CD4-positive, alpha-beta T cell treated with Interleukin-4 for 4 hours (primary cell): ENCODE data around the gene HOMER2.
A peak's percentile ranks its signal among the peaks of the same experiment; 100 is the strongest.
"Not testable (repeated sequence)": the region's sequence is repeated elsewhere in the genome, so short reads cannot be mapped to it uniquely, and the experiment has no call there.

Experiments
- DNase-seq: peaks from one replicate; pipeline ENCODE4 v3.0.0-alpha.2; 2020

The HOMER2 gene

GRCh38 chr15:82952158-82953081, at the start of gene HOMER2:
Gene HOMER2, minus strand, starts transcription at chr15:82952720. Its CDS starts 185 bp downstream, at chr15:82952535.
- no peak for DNase-seq

- DNase-seq: not testable (repeated sequence)
Observed at GRCh38 chr15:83000672-83001031, 48.1 kb upstream of the HOMER2 start.

- peak; percentile 61 for DNase-seq
Observed at GRCh38 chr15:82999905-83000671, 47.6 kb upstream of the HOMER2 start.

GRCh38 chr15:82999426-82999825, 46.9 kb upstream of the HOMER2 start:
- no peak for DNase-seq

GRCh38 chr15:82995938-82996337, 43.4 kb upstream of the HOMER2 start:
- no peak for DNase-seq

GRCh38 chr15:82995076-82995475, 42.6 kb upstream of the HOMER2 start:
- DNase-seq: no peak

GRCh38 chr15:82993144-82993543, 40.6 kb upstream of the HOMER2 start:
- no peak for DNase-seq

GRCh38 chr15:82992436-82992998, 40.0 kb upstream of the HOMER2 start:
- DNase-seq: no peak

GRCh38 chr15:82986442-82986780, 33.9 kb upstream of the HOMER2 start:
- peak; percentile 9 for DNase-seq

GRCh38 chr15:82985688-82986441, 33.3 kb upstream of the HOMER2 start, which contains the start of gene RAMAC:
Gene RAMAC, plus strand, starts transcription at chr15:82986210. Its CDS starts 2,809 bp downstream, at chr15:82989019.
- DNase-seq: peak; percentile 96

GRCh38 chr15:82980981-82981380, 28.5 kb upstream of the HOMER2 start:
- no peak for DNase-seq

- DNase-seq: no peak
Observed at GRCh38 chr15:82979726-82980125, 27.2 kb upstream of the HOMER2 start.

- no peak for DNase-seq
Observed at GRCh38 chr15:82978438-82978837, 25.9 kb upstream of the HOMER2 start.

GRCh38 chr15:82977076-82977475, 24.6 kb upstream of the HOMER2 start:
- DNase-seq: no peak

- DNase-seq: no peak
Observed at GRCh38 chr15:82972990-82973389, 20.5 kb upstream of the HOMER2 start.

- no peak for DNase-seq
Observed at GRCh38 chr15:82971218-82971984, 18.9 kb upstream of the HOMER2 start.

- no peak for DNase-seq
Observed at GRCh38 chr15:82970696-82971095, 18.2 kb upstream of the HOMER2 start.

- DNase-seq: no peak
Observed at GRCh38 chr15:82970078-82970686, 17.7 kb upstream of the HOMER2 start.

GRCh38 chr15:82969353-82969752, 16.8 kb upstream of the HOMER2 start:
- DNase-seq: no peak

- no peak for DNase-seq
Observed at GRCh38 chr15:82968066-82968465, 15.5 kb upstream of the HOMER2 start.

- DNase-seq: no peak
Observed at GRCh38 chr15:82966671-82967071, 14.2 kb upstream of the HOMER2 start.

GRCh38 chr15:82964890-82965289, 12.4 kb upstream of the HOMER2 start:
- no peak for DNase-seq
